SK-N-DZ (cell line): ENCODE results near the gene TMEM52.

Experiments used
- DNase-seq: peaks from one replicate; pipeline ENCODE4 v3.0.0-alpha.2; 2015; ENCODE audit warnings: low spot score

TMEM52 gene

DNA sequence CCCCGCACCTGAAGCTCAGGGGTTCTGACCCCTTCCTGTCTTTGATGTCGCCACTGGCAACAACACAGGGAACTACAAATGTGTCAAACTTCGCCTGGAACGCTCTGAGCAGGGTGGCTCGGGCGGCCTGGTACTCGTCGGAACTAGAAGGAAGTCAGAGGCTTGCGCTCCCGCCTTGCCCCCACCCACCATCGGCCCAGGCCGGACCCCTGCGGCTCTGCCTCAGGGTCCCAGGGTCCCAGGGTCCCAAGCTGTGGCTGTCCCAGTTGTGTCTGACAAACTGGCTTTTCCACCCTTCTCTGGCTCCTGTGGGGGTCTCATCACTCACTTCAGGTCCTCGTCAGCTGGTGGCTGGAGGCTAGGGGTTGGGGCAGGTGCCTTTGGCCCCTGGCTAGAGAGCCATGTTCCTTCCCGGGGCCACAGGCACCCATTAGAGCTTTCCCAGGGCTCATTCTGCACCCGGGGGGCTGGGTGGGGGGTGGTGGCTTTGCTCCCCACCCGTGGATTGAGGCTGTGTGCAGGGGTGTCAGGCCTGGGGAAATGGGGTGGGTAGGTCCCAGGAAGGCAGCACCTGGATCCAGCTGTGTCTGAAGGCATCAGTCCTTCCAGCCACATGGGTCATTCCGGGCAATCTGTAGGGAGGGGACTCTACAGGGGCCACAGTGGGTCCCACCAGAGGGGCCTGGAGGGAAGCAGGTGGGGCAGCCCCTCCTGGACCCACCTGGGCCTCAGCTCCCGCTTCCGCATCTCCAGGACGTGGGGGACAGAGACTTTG is 8.0 kb upstream of the TMEM52 start:
- no peak for DNase-seq

DNA sequence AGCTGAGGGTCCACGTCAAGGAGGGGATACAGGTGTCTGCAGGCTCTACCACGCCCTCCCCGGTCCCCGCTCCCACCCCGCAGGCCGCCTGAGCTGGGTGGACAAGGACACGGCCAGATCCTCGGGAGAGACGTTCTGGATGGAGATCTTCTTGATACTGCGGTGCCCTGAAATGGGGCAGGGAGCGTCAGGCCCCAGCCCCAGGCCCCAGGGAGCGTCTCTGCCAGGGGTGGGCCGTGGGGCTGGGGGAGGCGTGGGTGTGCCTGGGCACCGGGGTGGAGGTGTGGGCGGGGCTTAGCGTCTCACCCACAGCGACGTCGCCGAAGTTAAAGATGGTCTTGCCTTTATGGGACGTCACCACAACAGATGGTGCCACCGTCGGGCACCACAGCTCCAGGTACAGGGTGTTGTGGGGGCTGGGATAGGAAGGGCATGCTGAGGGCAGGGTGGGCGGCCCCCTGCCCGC is 7.3 kb upstream of the TMEM52 start:
- no peak for DNase-seq

DNA sequence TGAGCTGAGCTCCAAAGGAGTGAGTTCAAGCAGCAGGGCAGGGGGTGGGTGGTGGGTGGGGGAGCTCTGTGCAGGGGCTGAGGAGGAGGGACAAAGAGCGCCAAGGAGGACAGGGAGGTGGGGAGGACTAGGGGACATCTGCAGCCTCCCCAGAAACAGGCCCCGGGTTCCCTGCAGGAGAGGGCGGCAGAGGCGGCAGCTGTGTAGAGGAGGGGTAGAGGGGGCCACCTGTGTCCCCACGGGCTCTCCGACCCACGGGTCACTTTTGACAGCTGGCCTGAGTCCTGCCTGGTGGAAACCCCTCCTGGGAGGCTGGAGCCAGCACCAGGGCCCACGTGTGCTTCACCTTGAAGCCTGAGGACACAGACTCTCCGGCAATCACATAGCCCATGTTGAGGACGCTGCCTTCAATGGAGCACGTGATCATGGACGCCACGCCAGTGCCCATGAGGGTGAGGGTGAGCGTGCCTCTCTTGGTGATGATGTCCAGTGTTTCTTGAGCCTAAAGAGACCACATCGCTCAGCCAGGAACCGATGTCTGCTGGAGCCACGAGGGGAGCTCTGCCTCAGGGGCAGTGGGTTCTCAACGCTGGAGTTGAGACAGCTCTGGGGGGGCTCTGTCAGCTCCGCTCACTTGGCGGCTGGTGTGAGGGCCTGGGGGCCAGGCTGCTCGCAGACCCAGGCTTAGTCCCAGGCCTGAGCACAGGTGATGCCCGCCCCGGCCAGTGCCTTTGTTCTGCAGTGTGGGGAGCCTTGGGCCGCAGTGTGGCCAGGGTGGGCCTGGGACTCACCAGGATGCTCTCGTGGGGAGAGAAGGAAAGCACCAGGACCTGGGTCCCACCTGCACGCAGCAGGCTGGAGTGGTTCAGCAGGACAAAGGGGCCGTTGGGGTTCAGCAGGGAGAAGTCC is 6.6 kb upstream of the TMEM52 start:
- DNase-seq, result no peak

GRCh38 chr1:1924849-1925248 is 5.8 kb upstream of the TMEM52 start:
- no peak for DNase-seq

DNA sequence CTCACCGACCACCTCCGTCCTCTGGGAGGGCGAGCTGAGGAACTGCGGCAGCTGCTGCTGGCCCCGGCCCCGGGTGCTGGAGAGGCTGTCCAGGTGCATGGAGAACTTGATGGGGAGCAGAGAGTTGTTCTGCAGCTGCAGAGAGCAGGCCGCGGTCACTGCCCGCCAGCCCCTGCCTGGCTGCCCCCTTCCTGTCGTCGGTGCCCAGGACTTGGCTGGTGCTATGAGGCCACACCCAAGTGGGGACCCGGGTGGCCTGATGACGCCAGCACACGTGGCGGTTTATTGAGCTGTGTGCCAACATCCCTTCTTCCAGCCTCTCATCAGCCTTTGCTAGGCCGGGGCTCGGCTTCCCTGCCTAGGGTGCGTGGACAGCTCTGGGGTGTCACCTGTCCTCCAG is 5.3 kb upstream of the TMEM52 start:
- DNase-seq, result no peak

GRCh38 chr1:1922956-1923833 is 4.1 kb upstream of the TMEM52 start:
- DNase-seq, result no peak

DNA sequence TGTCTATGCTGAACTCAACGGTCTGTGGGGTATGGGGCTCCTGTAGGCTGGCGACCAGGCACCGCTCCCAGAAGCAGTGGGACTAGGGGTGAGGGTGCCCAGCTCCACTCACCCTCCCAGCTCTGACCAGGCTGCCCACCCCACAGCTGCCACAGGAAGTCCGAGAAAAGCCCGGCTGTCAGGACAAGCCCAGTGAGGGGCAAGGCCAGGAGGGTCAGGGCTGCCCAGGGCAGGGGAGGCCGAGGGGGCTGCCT is 3.5 kb upstream of the TMEM52 start:
- DNase-seq, result no peak

DNA sequence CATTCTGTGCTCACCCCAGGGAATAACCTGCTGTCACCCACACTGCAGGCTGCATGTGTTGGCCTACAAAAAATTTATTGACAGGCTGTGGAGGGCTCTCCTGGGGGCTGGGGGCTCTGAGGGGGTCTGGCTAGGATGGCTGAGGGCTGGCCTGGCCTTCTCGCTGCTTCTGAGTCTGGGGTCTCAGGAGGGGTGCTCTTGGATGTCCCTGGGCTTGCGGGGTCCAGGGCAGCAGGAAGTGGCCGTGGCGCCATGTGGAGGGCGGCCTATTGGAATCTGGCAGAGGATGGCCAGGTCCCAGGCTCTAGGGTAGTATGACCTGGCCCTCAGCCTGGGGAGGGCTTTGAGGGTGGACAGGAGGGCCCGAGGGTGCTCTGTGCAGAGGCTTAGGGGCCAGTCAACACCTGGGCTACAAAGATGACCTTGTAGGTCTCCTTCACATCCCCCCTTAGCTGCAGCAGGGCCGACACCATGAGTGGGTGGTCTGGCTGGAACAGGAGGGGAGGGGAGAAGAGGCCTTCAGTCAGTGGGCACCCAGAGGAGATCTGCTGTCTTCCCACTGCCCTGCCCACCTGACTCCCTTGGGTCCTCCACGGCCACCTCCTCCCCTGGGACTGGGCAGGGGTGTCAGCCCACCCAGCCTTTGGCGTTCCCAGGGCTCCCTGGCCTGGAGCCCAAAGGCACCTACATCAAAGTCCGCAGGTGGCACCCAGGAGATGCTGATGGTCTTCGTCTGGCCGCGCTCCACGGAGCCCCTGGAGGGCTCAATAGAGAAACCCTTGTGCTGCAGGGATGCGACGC is 3.0 kb upstream of the TMEM52 start:
- no peak for DNase-seq

- no peak for DNase-seq
Measured at GRCh38 chr1:1921459-1921862, 2.4 kb upstream of the TMEM52 start.

- DNase-seq, result no peak
Measured at GRCh38 chr1:1920608-1921458, 1.8 kb upstream of the TMEM52 start.

DNA sequence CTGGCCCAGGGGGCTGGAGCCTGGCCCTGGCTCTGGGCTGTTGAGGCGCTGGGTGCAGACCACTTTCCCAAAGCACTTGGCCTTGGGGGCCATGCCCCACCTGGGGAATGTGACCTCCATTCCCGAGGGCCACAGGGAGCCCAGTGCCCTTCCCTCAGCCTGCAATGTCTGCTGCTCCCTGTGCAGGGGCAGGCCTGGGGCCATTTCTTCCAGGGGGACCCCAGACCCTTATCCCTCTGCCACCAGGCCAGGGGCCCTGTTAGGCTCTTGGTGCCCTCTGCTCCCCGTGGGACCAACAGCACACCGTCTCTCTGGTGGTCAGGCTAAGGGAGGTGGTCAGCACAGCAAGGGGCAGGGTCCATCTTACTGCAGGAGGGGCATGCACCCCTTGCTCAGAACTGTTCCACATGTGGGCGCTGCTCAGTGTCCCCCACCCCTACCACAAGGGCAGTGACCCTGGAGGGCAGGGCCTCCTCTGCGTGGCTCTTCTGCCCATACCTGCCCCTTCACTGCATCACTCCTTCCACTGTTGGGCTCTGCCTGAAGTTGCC is 1.1 kb upstream of the TMEM52 start:
- no peak for DNase-seq

GRCh38 chr1:1919304-1920056 is 401 bp upstream of the TMEM52 start:
- peak; percentile 94 for DNase-seq

DNA sequence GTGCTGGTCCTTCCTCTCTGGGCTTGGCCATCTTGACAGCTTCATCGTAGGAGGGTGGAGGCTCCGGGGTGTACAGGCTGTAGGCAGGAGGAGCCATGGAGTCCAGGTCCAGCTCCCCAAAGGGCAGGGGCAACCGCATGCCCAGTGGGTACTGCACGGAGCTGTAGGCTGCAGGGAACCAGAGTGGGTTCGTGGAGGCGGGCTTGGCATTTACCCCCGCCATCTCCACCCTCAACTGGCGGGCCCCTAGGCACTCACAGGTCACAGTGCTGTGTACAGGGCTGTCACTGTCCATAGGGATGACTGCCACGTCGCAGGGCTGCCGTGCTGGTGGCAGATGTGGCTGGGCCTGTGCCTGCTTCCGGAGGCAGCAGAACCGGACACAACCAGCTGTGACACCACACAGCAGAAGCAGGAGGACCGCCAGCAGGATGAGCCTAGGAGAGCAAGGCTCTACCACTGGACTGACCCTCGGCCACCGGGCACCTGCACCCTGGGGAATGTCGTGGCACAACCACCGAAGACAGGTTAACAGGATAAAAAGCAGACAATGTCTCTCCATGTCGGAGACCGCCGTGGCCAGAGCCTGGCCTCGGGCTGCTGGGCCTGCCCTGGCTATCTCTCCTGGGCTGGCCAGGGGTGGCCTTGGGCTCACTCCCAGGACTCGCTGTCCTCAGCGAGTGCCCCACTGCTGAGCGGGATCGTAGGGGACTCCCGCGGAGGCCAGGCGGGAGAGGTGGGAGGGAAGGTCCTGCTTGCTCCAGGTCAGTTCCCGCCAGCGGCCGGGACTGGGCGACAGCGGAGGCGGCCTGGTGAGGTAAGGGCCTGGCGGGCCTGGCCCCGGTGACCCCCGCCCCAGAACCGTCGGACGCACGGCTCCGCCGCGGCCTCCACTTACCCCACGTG is 831 bp downstream of the TMEM52 start:
- no peak for DNase-seq

DNA sequence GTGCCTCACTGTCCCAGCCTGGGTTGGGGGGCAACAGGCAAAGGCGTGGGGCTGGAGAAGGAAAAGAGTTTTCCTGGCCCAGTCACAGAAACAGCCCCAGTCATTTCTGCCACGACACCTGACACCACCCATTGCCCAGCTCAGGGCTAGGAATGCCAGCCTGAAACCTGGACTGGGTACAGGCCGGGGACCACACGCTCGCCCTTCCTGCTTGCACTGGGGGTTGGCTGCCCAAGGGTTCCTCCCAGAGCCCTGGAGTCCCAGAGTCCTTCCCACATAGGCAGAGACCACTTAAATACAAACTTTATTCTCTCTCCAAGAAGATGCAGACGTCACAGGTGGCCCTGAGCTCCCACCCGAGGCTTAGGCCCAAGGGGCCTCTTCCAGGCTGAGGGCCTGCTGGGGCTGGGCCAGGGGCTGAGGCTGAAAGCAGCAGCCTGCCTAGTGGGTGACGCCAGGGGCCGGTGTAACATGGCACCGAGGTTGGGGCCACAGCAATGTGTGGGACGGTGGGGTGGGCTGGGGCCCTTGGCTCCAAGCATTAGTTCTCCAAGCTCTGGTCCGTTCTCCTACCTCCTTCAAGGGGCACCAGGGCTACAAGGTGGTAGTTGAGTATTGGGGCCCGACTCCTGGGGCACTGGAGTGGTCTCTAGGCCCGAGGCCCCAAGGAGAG is 1.6 kb downstream of the TMEM52 start:
- no peak for DNase-seq

- DNase-seq, result no peak
Measured at GRCh38 chr1:1916851-1917251, 2.2 kb downstream of the TMEM52 start.

GRCh38 chr1:1915911-1916840 is 2.9 kb downstream of the TMEM52 start:
- no peak for DNase-seq
